HepG2 (cell line): ENCODE measurements around the gene TTLL12. TPM values are rescaled to one million over a fixed set of nuclear protein-coding genes. Genes with fewer than 3 reads are reported as not detected.
A peak's percentile ranks its signal among the peaks of the same experiment; 100 is the strongest.

Experiments used
- ATAC-seq: fragments of 200-7000 bp; cut with Tn5 transposase; 3 replicates; pipeline ENCODE4 v1.9.1; 2020; ENCODE audit warnings: mild to moderate bottlenecking, moderate library complexity
- BruUV-seq: library from RNA; stranded (reverse); fragments of 400-500 nt; replicated peaks from 2 replicates; lab custom pipeline; 2021; lab: Mats Ljungman, UMichigan
- CTCF ChIA-PET: fragments of 300-600 bp; formaldehyde crosslinking; extraction: SDS; loops from one replicate; lab custom pipeline; 2021; ENCODE audit warnings: low total read pairs, inconsistent platforms, low intra/inter-chr PET ratio; lab: Yijun Ruan, JAX
- POLR2A ChIA-PET: fragments of 350-600 bp; sonication (Branson Sonifier 250); formaldehyde crosslinking; loops from one replicate; lab custom pipeline; 2020; ENCODE audit warnings: antibody characterized with exemption, inconsistent platforms; lab: Yijun Ruan, JAX
- DNase-seq: peaks from one replicate; pipeline ENCODE4 v3.0.0-alpha.2; 2015; ENCODE audit warnings: low spot score
- FAIRE-seq: peaks from 3 replicates; lab custom pipeline; 2011; peaks lifted over from hg19 to GRCh38; lab: Jason Lieb, UNC
- H2AFZ ChIP-seq: one replicate; pipeline ENCODE4 v1.6.1; 2011; ENCODE audit warnings: low read length, inconsistent platforms
- H3K27ac ChIP-seq: fragments of 300-600 bp; 3 replicates; pipeline ENCODE4 v1.8.0; 2011; ENCODE audit warnings: mixed run types, mild to moderate bottlenecking, mixed read lengths, low read length, inconsistent platforms; ENCODE audit not compliant: insufficient read depth; ENCODE audit errors: extremely low read length
- H3K27me3 ChIP-seq, 2 experiments: fragments of 200-600 bp in 1 of 2; 2 replicates in 1 of 2; 3 replicates in 1 of 2; pipeline versions ENCODE4 v1.6.0 to v1.8.0; 2011; ENCODE audit warnings: low read length in 2 of 2, mild to moderate bottlenecking in 2 of 2, moderate library complexity in 2 of 2, inconsistent platforms in 1 of 2; ENCODE audit not compliant: insufficient read depth in 2 of 2, control insufficient read depth in 1 of 2
- H3K36me3 ChIP-seq, 2 experiments: fragments of 200-600 bp in 1 of 2; replicated peaks in 1 of 2; 2 replicates in 1 of 2; 3 replicates in 1 of 2; pipeline versions ENCODE4 v1.5.1 to v1.8.0; 2011; ENCODE audit warnings: low read length in 2 of 2, inconsistent platforms in 1 of 2; ENCODE audit not compliant: insufficient read depth in 2 of 2, control insufficient read depth in 1 of 2
- H3K4me1 ChIP-seq: 2 replicates; pipeline ENCODE4 v1.5.1; 2012; ENCODE audit warnings: low read length, inconsistent platforms; ENCODE audit not compliant: insufficient read depth
- H3K4me2 ChIP-seq: 2 replicates; pipeline ENCODE4 v1.6.0; 2011; ENCODE audit warnings: low read depth, low read length, inconsistent platforms
- H3K4me3 ChIP-seq, 3 experiments: fragments of 200-600 bp in 1 of 3; sonication (generic), shearing (Covaris generic) in 1 of 3; replicated peaks in 1 of 3; 2 replicates each; pipeline ENCODE4 v1.5.1; 2011 to 2016; ENCODE audit warnings: low read length in 3 of 3, inconsistent platforms in 2 of 3, low read depth in 2 of 3, mild to moderate bottlenecking in 2 of 3, control low read depth in 1 of 3, mixed read lengths in 1 of 3; ENCODE audit not compliant: insufficient read depth in 1 of 3
- H3K79me2 ChIP-seq: one replicate; pipeline ENCODE4 v1.6.1; 2011; ENCODE audit warnings: low read length, inconsistent platforms; ENCODE audit not compliant: insufficient read depth
- H3K9ac ChIP-seq: 2 replicates; pipeline ENCODE4 v1.6.0; 2011; ENCODE audit warnings: mild to moderate bottlenecking, low read depth, low read length, inconsistent platforms; ENCODE audit not compliant: insufficient read depth
- H3K9me3 ChIP-seq: 2 replicates; pipeline ENCODE4 v1.5.1; 2012; ENCODE audit warnings: mild to moderate bottlenecking, low read length
- H4K20me1 ChIP-seq: 2 replicates; pipeline ENCODE4 v1.6.0; 2011; ENCODE audit warnings: inconsistent platforms, mild to moderate bottlenecking, low read length, moderate library complexity; ENCODE audit not compliant: insufficient read depth
- BCL3 ChIP-seq: sonication (generic); formaldehyde crosslinking; IDR thresholded peaks from 2 replicates; pipeline ENCODE4 v1.5.1; 2020; ENCODE audit warnings: mild to moderate bottlenecking, missing genetic modification reagents, moderate library complexity
- FOSL2 ChIP-seq: sonication (generic); formaldehyde crosslinking; IDR thresholded peaks from 2 replicates; pipeline ENCODE4 v1.4.0; 2020; ENCODE audit warnings: missing genetic modification reagents
- SOX6 ChIP-seq, 2 experiments: fragments of 450-650 bp in 1 of 2; sonication (generic) in 1 of 2; formaldehyde crosslinking in 1 of 2; IDR thresholded peaks; 2 replicates each; pipeline versions ENCODE4 v1.4.0 to v1.6.1; 2017 to 2020; ENCODE audit warnings: antibody characterized with exemption in 1 of 2, mild to moderate bottlenecking in 1 of 2, missing genetic modification reagents in 1 of 2
- SP4 ChIP-seq: sonication (generic); formaldehyde crosslinking; IDR thresholded peaks from 2 replicates; pipeline ENCODE4 v1.8.1; 2023; ENCODE audit warnings: mild to moderate bottlenecking, missing genetic modification reagents
- ZBED4 ChIP-seq: sonication (generic); formaldehyde crosslinking; IDR thresholded peaks from 2 replicates; pipeline ENCODE4 v1.4.0; 2020; ENCODE audit warnings: missing genetic modification reagents, borderline replicate concordance
- ZFP82 ChIP-seq: sonication (generic); formaldehyde crosslinking; IDR thresholded peaks from 2 replicates; pipeline ENCODE4 v1.5.1; 2020; ENCODE audit warnings: mild to moderate bottlenecking, missing genetic modification reagents, borderline replicate concordance
- ZNF230 ChIP-seq: sonication (generic); formaldehyde crosslinking; IDR thresholded peaks from 2 replicates; pipeline ENCODE4 v1.4.0; 2020; ENCODE audit warnings: mild to moderate bottlenecking, missing genetic modification reagents
- ZNF331 ChIP-seq: sonication (generic); formaldehyde crosslinking; IDR thresholded peaks from 2 replicates; pipeline ENCODE4 v1.4.0; 2020; ENCODE audit warnings: missing genetic modification reagents
- ZNF512 ChIP-seq: sonication (generic); formaldehyde crosslinking; IDR thresholded peaks from 2 replicates; pipeline ENCODE4 v1.4.0; 2020; ENCODE audit warnings: mild to moderate bottlenecking, missing genetic modification reagents
- ZNF570 ChIP-seq: sonication (generic); formaldehyde crosslinking; IDR thresholded peaks from 2 replicates; pipeline ENCODE4 v1.4.0; 2020; ENCODE audit warnings: mild to moderate bottlenecking, missing genetic modification reagents, borderline replicate concordance
- ZNF800 ChIP-seq: sonication (generic); formaldehyde crosslinking; IDR thresholded peaks from 2 replicates; pipeline ENCODE4 v1.4.0; 2020; ENCODE audit warnings: missing genetic modification reagents
- WGBS: methylation state at CpG from one replicate; pipeline ENCODE4 v1.1.6; 2017; ENCODE audit warnings: low lambda C conversion rate; 5-methylcytosine and 5-hydroxymethylcytosine counted together
- in situ Hi-C: cut with HindIII; loops from 2 replicates; pipeline ENCODE4 v1.10.0; 2017; ENCODE audit warnings: low pct_unique_long_range_greater_than_20kb; ENCODE audit not compliant: extremely low pct_ligation_motif_present
- intact Hi-C: fragments of 100-400 bp; cut with micrococcal nuclease; formaldehyde crosslinking; loops from one replicate; pipeline ENCODE4 v1.10.0; 2022; ENCODE audit not compliant: unreplicated experiment
- polyA plus RNA-seq, 8 experiments: library from polyadenylated mRNA; depleted of rRNA in 3 of 8; stranded (reverse) in 7 of 8; unstranded in 1 of 8; fragments of >200 nt; fragmentation: Illumina TruSeq in 4 of 8; extraction: Trizol in 4 of 8; gene quantifications; 2 replicates each; pipeline versions ENCODE4 v1.2.1 to v1.2.3, GENCODE V29; 2011 to 2016; ENCODE audit warnings: low read depth in 4 of 8, missing spikeins in 1 of 8, mixed read lengths in 1 of 8; ENCODE audit not compliant: insufficient read depth in 1 of 8
- total RNA-seq, 5 experiments: library from RNA; depleted of rRNA; stranded (reverse); fragments of >200 nt; fragmentation: Illumina TruSeq; extraction: Trizol; gene quantifications; 2 replicates each; pipeline ENCODE4 v1.2.3, GENCODE V29; 2016; ENCODE audit warnings: low read depth in 1 of 5

TTLL12 gene
- total and polyA plus RNA-seq, 2 of the 13 experiments (the other 11 are each of a cell fraction or from before 2014, with no cell fraction given), result 11.9 to 38.1 TPM

GRCh38 chr22:43167001-43167589 is 19.8 kb downstream of the TTLL12 start (continued):
- no peak for TF ChIP-seq SOX6 (IDR thresholded peaks at IDR 0.05)
- no peak for TF ChIP-seq SOX6 (CRISPR knock-in tag; IDR thresholded peaks at IDR 0.05)
- no peak for TF ChIP-seq ZNF331 (CRISPR knock-in tag)
- TF ChIP-seq ZBED4, result no peak
- no peak for TF ChIP-seq FOSL2

DNA sequence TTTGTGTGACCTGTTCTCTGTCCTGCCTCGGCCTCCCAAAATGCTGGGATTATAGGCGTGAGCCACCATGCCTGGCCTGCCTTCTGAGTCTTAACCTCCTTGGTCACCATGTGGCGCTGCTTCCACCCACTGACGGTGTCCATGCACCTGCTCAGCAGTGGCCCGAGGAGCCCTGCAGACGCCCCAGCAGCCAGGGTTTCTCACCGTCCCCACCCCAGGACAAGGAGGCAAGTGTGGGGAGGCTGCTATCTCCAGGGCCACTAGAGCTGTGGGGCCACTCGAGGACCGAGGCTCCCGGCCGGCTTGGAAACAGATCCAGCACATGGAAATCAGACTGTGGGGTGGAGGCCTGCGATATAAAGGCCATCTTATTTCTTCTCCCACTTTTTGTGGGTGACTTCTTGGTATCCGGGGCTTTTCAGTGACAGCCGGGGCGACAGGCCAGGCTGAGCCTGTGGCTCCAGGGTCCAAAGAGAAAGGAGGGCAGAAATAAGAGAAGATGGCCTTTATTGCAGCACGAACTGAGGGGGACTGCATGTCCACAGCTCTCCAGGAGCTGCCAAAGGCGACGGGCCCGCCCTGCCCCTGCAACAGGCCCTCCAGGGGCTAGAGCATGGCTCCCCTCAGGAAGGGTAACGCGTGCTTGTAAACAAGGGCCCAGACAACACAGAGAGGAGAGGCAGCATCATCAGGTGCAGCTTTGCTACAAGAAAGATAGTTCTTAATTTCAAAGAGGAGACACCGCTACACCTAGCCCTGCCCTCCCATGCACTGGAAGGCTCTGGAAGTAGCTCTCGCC is 20.6 kb downstream of the TTLL12 start:
- BruUV-seq, result TSS peak; percentile 18
- H3K9me3 ChIP-seq, result no peaks in the 10 kb centered on the region
- no peak overlapping the region for H2AFZ ChIP-seq
- no peak overlapping the region for H3K27ac ChIP-seq
- 75% methylated on average over 16 of the region's 23 CpGs for WGBS
- no peak overlapping the region for H3K9ac ChIP-seq
- CTCF ChIA-PET, result no interaction called here
- H3K27me3 ChIP-seq, result peaks cover 3 to 13% of the 10 kb centered on the region in 2 experiments; a peak in 4 of 5 replicates
- no peaks in the 10 kb centered on the region for H4K20me1 ChIP-seq
- DNase-seq (no peak), ATAC-seq (no peak), FAIRE-seq (no peak)
- no peak overlapping the region for H3K4me3 ChIP-seq
- POLR2A ChIA-PET, result no interaction called here
- no peak overlapping the region for H3K4me2 ChIP-seq
- in situ Hi-C loops, result no loop called here
- intact Hi-C loops, result no loop called here
- H3K36me3 ChIP-seq, result peaks cover 6 to 12% of the 10 kb centered on the region in 2 experiments; a peak in 3 of 5 replicates
- no peaks in the 10 kb centered on the region for H3K79me2 ChIP-seq
- 0 out of 2 replicates have a peak, but pooled peaks cover 8% of the 10 kb centered on the region for H3K4me1 ChIP-seq
- TF ChIP-seq ZNF800 (CRISPR knock-in tag) (no peak), SP4 (CRISPR knock-in tag) (no peak), ZNF570 (CRISPR knock-in tag) (no peak), BCL3 (CRISPR knock-in tag) (no peak), ZNF230 (CRISPR knock-in tag) (no peak), ZFP82 (CRISPR knock-in tag) (no peak), ZNF512 (CRISPR knock-in tag) (no peak)
